Subcutaneous adipose tissue (tissue), 4 donors: ENCODE measurements around the gene LRRC58. TPM values are rescaled to one million over a fixed set of nuclear protein-coding genes. Genes with fewer than 3 reads are reported as not detected.

Experiments used
- CTCF ChIP-seq: fragments of 450-650 bp; IDR thresholded peaks from one replicate; pipeline ENCODE4 v1.5.1; 2016; ENCODE audit warnings: low read depth, mild to moderate bottlenecking, control low read depth, antibody characterized with exemption, moderate library complexity
- total RNA-seq, 4 donors: library from RNA; depleted of rRNA; stranded (reverse); fragments of >200 nt; gene quantifications; one replicate each; pipeline ENCODE4 v1.1.0, GENCODE V29; 2016

The LRRC58 gene
- total RNA-seq: 10 to 100 TPM; 32.0 to 45.8 (median 38.0) TPM

DNA sequence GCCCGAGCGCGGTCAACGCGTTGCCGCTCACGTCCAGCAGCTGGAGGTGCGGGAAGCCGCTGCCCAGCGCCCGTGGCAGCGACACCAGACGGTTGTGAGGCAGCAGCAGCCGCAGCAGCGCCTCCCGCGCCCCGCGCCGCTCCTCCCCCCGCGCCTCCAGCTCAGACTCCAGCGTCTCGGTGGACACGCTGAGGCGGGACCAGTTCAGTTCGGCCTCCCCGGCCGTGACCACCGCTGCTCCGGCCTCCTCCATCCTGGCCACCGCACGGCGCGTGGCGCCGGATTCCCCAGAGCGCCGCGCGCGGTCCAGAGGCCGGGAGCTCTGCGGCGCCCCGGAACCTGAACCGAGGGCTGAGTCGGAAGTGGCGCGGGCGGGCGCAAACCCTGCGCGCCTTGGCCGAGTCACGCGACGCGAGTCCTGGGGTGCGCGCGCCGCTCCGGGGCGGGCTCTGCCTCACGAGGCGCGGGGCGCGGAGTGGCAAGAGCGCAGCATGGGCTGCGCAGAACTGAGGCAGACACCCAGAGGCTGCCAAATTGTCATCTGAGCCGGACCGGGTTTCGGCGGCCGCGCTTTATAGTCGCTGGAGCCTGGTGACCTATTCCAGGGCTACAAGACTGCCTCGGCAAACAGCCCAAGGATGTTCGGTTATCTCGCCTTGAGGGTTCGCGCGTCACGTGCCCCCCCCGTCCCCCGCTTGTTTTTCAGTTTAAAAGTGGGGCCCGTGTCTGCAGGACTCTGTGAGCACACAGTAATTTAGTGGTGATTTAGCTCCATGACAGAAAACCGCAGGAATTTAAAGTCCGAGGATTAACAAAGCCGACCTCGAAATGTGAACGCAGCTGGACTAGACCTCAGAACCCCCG, at the start of gene LRRC58:
Gene LRRC58, minus strand, starts transcription at position 364 of the 864 bp plus-strand sequence. Its CDS starts 111 bp downstream, at position 253.
- no peak for TF ChIP-seq CTCF

GRCh38 chr3:120396469-120396868, 47.3 kb upstream of the LRRC58 start:
- TF ChIP-seq CTCF: no peak

DNA sequence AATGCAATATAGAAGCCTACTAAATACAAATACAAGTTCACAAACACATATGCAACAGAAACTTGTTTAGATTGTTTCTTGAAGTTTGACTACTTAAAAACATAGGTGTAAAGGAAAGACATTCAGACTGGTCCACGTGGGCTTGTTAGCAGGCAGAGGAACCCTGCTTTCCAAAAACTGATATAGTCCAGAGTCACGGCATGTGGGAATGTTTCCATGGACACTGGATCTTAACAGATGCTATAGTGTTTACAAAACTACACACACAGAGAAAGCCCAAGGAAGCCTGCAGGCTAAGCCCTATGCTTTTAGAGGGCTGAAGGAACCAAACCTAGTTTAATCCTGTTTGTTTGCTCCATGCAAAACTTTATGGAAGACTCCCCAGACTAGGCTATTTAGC, 45.2 kb upstream of the LRRC58 start:
- TF ChIP-seq CTCF: no peak

DNA sequence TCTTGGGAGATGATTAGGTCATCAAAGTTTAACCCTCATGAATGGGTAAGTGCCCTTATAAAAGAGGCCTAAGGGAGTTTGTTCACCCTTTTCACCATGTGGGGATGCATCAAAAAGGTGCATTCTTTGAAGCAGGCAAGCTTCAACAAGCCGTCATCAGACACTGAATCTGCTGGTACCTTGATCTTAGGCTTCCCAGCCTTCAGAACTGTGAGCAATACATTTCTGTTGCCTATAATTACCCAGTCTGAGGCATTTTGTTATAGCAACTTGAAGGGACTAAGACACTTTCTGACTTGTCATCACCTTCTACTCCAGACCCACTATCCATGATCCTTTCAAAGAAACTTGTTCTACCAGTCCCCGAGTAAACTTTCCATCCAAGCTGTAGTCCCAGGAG, 44.6 kb upstream of the LRRC58 start:
- no peak for TF ChIP-seq CTCF

- no peak for TF ChIP-seq CTCF
Measured at GRCh38 chr3:120393243-120393642, 44.1 kb upstream of the LRRC58 start.

DNA sequence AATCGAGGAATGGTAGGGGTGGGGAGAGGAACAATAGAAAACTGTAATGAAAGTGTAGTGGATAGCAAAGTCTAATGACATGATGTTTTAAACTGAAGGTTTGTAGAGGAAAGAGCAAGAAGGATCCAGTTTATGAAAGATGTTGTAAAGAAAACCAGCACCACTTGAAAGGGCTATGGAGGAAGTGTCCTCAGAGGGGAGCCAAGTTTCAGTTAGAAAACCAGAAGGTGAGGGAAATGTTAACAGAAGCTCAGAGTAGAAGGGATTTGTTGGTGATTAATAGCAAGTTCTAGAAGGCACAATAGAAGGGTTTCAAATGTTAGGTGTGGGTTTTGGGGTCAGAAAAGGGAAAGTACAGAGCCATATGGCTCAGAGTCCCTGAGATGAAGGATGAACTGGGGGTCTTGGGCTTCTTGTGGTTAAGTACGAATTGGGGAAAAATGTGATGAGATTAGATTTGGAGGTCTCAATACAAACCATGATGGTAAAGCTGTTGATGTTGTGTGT, 33.8 kb upstream of the LRRC58 start:
- no peak for TF ChIP-seq CTCF

DNA sequence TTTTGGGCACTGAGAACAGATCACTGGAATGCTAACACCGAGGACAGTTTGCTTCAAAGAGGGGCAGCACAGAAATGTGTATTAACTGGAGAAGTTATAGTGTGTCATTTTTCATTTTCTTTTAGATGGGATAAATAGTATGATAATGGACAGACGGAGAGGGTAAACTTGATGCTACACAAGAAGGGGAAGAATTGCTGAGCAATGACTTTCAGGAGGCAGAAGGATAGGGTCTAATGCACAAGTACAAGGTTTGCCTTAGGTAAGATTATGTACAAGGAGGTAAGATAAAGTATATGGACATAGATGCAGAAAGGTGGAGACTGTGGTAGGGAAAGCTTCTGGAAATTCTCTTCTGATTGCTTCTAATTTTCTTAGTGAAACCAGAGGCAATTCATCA, 32.3 kb upstream of the LRRC58 start:
- TF ChIP-seq CTCF: no peak
